PC-9 (cell line): ENCODE results near the gene ILDR1.

Experiments used
- EZH2 ChIP-seq: fragments of 200-600 bp; sonication (generic); IDR thresholded peaks from 2 replicates; pipeline ENCODE4 v1.8.0; 2017; ENCODE audit warnings: antibody characterized with exemption, low read depth
- TF ChIP-seq, protein P1 (sequence below): fragments of 200-600 bp; sonication (generic); conservative IDR thresholded peaks from 2 replicates; pipeline ENCODE4 v1.6.1; 2017; ENCODE audit warnings: mixed run types, antibody characterized with exemption, mild to moderate bottlenecking, moderate library complexity

- TF ChIP-seq, protein P1, sequence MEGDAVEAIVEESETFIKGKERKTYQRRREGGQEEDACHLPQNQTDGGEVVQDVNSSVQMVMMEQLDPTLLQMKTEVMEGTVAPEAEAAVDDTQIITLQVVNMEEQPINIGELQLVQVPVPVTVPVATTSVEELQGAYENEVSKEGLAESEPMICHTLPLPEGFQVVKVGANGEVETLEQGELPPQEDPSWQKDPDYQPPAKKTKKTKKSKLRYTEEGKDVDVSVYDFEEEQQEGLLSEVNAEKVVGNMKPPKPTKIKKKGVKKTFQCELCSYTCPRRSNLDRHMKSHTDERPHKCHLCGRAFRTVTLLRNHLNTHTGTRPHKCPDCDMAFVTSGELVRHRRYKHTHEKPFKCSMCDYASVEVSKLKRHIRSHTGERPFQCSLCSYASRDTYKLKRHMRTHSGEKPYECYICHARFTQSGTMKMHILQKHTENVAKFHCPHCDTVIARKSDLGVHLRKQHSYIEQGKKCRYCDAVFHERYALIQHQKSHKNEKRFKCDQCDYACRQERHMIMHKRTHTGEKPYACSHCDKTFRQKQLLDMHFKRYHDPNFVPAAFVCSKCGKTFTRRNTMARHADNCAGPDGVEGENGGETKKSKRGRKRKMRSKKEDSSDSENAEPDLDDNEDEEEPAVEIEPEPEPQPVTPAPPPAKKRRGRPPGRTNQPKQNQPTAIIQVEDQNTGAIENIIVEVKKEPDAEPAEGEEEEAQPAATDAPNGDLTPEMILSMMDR: no peak
- TF ChIP-seq EZH2: no peak
Measured at GRCh38 chr3:122004991-122005565, 17.0 kb downstream of the ILDR1 start.
